Ureter (tissue), 1 donor: ENCODE results near the gene LIPC. TPM values are rescaled to one million over a fixed set of nuclear protein-coding genes. Genes with fewer than 3 reads are reported as not detected.
"Not testable (repeated sequence)": the region's sequence is repeated elsewhere in the genome, so short reads cannot be mapped to it uniquely, and the experiment has no call there.

Experiments
- DNase-seq: peaks from one replicate; pipeline ENCODE4 v3.0.0-alpha.2; 2020; ENCODE audit warnings: low spot score
- total RNA-seq: library from RNA; stranded (reverse); gene quantifications from one replicate; pipeline ENCODE4 v1.2.4, GENCODE V29; 2023
- donor health status: DM: yes; HTN: yes; CAD: no.

Gene LIPC
- total RNA-seq, 1 donor from 2014 or later = 10.5 TPM

DNA sequence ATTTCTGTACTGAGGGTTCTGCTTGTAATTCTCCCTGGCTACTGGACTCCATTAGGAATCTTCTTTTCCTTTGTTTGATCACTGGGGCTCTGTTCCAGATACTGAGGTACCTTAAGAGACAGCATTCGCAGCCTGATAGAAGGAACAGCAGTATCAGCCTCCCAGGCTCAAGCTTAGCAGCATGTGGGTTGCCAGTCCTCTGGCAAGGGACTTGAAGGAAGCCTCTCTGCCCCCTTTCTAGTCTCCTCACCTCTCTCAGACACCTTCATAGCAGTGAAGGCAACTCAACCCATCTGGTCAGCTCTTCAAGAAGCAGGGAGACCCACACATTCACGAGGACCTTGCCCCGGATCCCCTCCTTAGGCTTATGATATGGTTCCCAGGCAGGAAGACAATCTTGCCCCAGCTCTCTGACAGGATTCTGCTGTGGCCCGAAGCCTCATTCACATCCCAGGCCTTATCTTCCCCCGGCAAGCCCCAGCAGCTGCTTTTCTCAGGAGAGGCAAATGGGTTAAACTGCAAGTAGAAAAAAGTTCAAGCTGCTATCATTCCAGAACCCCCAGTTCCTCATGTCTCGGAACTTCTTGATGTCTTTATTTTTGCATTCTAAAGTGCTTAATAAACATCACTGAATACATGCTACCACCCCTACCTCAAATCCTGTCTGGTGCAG lies 153.1 kb downstream of the LIPC start:
- no peak for DNase-seq

DNA sequence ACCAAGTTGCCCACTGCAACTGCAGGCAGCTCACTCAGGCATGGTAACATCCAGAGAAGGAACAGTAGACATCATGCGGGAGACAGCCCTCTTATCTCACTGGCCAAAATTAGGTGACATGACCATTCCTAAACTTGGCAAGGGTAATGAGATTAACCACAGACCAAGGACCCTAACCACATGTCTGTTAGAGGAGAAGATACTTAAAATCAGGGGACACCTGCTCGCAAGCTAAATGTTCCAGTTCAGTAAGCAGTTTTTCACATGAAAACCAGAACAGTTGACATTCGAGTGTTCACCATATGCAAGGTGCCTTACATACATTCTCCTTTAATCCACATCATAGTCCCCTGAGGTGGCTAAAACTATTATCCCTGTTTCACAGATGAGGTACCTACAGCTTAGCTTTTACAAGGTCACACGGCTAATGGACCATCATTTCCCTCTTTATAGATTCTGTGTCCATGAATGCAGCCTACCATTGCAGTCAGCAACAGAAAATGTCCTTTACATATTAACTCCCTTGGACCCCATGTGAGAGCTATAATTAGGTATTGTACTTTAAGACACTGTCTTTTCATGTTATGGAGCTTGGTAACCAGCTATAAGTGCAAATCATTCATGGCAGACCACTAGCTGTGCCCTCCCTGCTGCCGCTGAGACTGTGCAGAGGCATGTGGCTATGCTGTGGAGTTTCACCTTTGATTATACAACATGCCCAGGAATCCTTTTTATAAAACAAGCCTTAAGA lies 154.1 kb downstream of the LIPC start:
- DNase-seq = no peak

DNA sequence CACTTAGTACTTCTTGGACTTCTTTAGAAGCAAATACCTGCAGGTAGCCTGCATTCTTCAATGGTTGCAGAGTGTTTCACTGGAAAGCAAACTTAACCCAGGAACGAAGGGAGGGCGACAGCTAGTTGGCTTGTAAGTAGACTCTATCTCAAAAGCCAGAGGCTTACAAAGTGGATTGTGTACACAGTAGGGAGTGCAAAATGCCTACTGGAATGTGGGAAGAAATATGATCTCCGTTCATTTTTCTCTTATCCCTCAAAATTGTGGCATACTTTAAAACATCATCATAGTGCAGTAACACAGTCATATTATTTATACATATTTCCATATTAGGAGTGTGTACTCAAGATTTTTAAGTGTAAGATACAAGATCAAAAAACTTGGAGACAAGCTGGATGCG lies 155.7 kb downstream of the LIPC start:
- no peak for DNase-seq

DNA sequence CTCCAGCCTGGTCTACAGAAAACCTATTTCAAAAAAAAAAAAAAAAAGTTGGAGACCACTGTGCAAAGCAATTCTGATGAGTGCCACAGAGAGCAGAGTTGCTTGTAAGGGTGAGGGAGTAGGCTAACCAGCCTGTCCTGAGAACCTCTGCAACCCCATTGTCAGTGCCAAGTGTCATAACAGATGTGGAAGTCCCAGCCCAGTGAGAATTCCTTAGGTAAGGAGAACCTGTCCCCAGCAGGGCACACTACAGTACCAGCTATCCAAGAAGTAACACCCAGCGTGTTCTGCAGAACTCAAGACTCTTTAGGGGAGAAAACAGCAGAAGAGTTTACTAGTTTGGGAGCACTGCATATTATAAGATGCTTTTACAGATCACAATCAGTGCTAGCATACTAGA lies 156.3 kb downstream of the LIPC start:
- DNase-seq = no peak

DNA sequence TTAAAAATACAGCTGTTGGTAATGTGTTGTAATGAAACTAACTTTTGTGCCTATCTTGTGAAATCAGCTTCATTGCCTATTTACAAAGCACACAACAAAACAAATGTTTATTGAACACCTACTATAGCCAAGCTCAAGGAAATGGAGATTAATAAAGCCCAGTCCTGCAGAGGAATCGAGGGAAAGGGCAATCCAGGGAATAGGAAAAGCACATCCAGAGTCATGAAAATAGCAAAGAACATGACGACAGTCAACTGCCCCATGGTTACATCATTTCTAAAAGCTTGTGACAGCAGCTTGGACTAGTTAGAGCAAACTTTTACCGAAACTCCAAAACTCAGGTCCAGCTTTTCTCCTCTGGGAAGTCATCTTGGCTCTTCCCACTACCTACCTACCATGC lies 157.3 kb downstream of the LIPC start:
- DNase-seq = no peak

DNA sequence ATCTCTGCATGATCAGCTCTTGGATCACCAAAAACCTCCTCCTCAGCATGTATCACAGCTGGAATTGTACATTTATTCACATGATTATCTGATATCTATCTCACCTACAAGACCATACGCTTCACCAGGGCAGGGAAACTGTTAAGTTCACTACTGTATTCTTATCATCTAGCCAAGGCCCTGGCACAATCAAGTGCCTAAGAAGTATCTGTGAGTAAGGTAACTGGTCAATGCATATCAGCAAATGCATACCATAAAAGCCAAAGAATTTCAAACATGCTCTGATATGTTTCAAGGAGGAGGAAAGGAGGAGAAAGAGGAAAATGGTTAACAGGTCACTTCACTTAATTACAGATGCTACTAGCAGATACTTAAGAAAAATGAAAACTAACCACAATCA lies 158.4 kb downstream of the LIPC start:
- DNase-seq = no peak

DNA sequence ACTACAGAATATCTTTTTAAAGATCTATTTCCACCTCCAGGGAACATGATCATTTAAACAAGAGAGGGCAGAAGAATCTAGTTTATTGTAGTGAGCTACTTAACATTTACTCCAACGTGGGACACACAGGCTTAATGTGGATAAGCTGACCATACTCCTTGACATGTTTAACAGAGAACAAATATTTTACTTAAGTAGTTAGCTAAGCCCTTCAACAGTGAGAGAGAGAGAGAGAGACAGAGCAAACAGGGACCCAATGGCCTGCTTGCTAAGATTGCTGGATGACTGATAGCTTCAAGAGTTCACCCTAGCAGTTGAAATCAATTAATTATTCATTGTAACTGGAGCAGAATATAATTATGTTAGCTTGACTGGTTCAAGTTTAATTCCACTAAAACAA lies 159.1 kb downstream of the LIPC start:
- DNase-seq = no peak

DNA sequence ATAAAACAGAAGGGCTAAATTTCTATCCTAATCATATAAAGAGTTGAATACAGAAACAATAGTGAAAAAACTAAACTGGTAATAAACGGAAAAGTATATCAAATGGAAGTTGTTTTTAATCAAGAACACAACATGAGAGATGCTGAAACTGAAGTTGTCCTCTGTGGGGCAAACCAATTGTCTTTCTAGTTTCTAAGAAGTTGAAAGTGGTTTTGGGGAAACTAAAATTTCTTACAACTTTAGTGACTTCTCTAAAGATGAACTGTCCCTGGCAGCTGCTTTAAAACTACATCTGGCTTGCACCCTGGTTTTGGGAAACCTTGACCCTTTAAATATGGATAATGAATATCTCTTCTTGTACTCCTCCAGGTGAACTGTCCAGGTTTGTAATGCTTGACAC lies 162.1 kb downstream of the LIPC start:
- no peak for DNase-seq

DNA sequence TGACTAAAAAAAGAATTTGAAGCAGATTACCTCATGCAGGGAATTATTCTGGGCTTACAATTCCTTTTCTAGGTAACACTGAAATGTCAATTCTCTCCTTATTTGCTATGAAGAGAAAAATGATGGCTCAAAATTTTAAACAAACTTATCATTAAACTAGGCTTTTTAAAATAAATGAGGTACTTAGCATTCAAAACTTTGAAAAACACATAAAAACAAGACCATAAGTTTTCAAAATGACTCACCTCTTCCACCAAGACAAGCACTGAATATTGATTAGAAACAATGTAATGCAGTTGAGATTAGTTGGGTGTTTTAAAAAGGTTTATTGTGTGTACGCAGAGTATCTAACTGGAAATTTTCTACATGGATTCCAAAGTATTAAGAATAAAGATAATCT lies 163.1 kb downstream of the LIPC start:
- DNase-seq = no peak

DNA sequence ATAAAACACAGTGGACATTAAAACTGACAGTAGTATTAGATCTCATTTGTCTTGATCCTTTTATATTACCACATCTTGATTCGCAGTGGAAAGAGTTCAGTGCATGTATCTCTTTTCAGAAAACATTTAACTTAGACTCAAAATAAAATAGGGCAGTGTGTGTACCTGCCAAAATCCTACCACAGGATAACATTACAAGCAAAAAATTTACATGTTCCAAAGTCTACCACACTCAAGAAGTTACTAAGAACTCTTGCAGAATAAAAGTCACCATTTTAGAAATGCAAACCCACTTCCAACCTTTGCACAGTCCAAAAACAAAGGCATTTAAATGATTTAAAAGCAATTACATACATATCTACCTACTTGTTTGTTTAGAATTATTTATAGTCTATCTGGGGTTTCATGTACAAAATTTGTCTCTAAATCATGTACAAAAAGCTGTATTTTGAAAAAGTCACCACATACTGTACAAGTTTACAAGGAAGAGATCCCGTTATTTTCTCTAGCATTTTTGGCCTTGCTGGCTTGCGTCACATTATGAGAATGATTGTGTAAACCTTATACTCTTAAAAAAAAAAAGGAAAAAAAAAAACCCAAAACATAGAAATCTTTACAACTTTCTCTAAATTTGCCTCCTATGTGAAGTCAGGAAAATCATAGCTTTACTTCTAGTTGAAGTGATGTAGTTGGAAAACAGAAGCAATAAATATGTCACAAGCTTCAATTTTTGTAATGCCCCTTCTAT lies 163.9 kb downstream of the LIPC start:
- no peak for DNase-seq

DNA sequence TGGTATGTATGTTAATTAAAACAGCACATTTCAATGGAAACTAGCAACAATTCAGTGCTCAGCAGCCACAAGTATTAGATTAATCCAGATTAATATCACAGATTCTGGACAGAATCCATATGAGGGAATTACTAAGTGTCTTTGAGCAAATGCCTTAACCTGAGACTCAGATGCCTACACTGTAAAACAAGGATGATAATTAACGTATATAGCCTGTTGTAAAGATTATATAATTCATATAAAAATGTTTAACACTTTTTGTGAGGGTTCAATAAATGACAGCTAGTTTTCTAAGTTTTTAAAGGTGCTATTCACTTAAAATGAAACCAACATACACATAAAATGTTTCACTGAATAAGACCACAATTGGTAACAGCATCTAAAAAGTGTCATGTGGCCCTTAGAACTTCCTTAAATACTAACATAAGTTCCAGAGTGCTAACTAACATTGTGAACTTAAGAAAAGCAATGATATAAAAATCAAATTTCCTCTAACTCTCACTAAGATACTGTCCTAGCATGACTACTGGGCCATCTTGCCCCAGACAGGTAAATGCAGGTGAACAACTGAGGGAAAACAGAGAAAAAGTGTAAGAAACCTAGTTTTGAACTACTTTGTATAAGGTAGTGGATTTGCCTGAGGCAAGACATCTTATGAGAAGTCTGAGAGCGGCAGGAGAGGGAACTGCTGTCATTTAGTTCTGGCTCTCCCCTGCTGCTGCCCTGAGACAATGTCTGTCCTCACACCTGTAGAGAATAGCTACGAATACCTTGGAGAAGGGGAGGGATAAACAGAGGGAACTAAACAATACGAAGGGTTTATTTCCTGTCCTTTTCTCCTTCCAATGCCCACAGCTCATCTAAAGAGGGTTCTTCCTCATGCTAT lies 166.4 kb downstream of the LIPC start:
- no peak for DNase-seq

DNA sequence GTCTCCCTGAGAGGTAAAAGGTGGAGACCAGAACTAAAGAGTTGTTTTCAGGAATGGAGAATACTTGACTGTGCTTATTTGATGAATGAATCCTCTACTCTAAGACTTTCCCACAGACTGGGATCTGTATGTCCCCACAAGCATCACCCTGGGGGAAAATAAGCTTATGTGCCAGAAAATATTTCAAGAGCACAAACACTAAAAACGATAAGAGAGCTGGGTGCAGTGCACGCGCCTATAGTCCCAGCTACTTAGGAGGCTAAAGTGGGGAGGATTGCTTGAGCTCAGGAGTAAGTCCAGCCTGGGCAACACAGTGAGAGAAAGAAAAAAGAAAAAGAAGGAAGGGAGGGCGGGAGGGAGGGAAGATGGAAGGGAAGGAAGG lies 167.0 kb downstream of the LIPC start:
- DNase-seq = no peak

DNA sequence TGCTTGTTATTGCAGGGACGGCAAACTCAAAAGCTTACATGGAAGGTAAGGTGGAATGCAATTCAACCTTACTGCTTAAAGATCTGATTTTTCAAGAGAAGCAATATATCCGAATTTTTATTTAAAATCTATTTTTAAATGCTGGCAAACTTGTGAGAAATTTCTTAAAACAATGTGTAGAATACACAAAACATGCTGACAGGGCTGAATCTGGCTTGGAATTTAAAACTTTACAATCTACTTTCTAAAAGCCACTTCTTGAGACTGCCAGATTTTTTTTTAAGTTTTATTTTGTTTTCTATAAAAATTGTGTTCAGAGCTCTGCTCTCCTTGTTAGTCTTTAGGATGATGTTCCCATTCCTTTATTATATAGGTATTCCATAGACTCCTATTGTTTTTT lies 171.0 kb downstream of the LIPC start:
- DNase-seq = no peak

DNA sequence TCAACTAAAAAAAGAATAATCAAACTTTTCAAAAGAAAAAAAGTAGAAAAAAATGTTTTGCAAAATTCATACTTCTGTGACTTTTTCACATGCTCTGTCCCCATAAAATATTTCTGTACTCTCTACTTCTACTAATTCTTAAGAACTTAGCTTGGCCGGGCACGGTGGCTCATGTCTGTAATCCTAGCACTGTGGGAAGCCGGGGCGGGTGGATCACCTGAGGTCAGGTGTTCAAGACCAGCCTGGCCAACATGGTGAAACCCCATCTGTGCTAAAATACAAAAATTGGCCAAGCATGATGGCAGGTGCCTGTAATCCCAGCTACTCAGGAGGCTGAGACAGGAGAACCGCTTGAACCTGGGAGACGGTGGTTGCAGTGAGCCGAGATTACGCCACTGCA lies 172.1 kb downstream of the LIPC start:
- not testable (repeated sequence) for DNase-seq

DNA sequence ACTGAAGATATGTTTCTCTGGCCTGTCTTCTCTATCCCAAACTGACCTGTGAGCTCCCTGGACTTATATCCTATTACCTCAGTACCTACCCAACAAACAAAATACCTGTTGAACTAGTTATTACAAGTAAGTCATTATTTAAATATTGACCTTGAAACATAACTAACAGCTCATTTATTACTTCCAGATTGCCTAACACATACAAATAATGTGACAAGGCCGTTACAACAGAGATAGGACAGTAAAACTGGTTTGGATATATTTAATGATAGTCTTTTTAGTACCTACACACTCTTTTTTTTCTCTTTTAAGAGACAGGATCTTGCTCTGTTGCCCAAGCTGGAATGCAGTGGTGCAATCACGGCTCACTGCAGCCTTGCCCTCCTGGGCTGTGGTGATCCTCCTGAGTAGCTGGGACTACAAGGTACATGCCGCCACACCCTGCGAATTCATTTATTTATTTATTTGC lies 172.7 kb downstream of the LIPC start:
- no peak for DNase-seq

DNA sequence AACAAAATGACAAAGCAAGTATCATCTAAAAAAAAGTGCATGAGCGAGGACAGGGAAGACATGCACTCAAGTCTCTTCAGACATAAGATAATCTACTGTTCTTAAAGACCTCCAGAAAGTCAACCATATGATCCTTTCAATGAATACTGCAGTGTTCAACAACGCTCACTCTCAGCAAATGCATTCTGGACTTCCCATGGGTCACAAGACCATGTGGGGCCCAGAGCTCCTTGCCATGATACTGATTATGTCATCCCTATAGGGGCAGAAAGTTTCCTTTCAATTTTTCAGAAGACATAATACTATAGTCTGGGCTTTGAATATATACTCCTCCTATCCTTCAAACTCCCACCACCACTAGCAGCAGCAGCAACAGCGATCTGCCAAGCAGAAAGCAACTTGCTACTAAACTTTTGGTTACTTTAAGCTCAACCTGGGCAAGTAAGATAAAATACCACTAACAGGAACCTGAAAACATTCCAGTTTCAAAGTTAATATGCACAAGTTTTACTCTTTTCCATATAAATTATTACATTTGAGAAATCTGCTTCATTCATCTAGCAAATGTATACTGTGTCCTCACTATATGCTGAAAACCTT lies 174.2 kb downstream of the LIPC start:
- no peak for DNase-seq

DNA sequence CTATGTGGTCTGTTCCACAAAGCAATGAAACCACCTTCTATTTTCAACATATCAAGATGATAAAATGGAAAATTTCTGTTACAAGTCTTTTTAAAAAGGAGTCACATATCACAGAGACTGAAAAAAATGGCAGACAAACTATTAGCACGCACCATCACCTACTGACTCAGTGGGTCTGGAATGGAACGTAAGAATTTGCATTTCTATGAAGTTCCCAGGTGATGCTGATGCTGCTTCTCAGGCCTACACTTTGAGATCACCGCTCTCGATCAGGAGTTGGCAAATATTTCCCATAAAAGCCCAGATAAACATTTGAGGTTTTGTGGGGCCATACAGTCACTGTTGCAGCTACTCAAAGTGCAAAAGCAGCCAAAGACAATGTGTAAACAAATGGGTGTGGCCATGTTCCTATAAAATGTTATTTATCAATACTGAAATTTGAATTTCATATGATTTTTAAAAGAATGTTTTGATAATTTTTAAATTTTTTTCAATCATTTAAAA lies 174.8 kb downstream of the LIPC start:
- no peak for DNase-seq

DNA sequence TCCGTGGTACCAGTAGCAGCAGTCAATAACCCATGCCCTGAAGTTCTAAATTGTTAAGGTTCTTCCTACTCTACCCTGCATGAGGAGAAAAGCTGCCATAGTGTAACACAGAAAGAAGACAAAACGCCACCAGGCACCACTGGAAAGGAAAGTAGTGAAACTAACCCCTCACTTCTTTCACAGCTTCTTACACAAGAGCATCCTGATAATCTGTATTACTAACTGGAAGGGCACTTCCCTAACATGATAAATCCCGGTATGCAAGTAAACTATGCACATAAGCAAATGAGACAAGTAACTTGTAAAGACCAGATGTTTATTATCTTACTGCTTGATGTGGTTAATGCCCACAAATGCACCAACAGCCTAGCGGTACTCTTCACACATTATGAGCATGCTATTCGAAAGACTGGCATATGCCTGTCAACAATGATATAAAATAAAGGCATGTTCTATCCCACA lies 176.4 kb downstream of the LIPC start:
- no peak for DNase-seq

DNA sequence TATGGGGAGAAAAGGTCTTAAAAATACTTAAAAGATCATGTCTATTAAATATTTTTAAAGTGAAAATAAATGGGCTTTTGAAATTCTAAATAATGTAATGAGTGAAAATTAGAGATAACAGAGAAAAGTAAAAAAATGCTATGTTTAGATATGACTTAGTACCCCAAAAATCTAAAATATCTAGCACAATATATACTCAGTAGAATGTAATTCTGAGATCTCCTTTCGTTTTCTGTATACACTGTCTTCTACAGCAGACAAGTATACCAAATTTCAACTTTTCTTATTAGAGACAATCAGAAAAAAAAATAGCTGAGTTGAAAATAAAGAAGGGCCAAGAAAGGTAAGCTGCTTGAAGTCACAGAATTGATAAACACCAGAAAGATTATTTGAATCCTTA lies 176.9 kb downstream of the LIPC start:
- DNase-seq = no peak

DNA sequence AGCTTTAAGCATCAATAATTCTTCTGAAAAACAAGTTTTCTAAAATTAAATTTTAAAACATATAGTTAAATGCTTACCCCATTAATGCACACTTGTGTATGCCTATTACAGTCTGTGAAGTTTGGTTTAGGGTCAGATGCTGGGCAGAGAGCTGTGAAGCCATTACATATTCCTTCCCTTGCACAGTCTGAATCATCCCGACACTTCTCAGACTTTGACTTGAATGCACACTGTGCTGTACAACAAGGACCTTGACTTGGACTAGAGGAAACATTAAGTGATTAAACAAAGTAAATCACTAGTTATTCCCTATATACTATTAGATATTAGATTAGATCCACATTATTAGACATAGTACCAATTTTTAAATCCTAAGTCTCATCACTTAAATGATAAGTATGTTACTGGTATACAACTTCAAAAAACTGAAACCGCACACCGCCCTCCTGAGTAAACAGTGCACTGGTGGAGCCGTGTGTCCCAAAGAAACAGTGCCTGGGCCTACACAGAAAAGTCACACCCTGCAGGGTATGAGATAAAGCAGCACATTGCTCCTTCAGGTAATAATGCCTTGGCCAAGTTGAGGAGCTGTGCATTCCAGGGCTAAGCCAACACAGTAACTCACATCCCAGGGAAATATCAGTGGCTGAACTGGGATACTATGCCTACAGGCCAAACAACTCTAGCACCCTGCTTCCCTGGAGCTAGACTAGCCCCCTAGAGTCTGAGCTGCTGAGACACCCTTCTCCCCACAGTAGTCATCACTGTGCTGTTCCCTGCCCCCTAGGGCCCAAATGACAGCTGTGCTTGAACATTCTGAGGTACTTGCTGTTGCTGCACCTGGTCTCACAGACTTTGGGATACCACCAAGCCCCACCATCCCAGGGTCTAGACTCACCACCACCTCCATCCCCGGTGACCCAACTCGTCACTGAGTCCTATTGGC lies 180.2 kb downstream of the LIPC start:
- no peak for DNase-seq
